Measurements from ENCODE around the gene TLK1. TPM values are rescaled to one million over a fixed set of nuclear protein-coding genes. Genes with fewer than 3 reads are reported as not detected.

TLK1 gene
- total and polyA plus RNA-seq, 9 donors: 15.9 to 77.4 (median 61.7) TPM

- no peak for DNase-seq
- intact Hi-C loops (cut with DNase I): no loop called here
- H3K36me3 ChIP-seq: no peaks in the 10 kb centered on the region
- 94 to 98% (median 94%) methylated on average over 2 of the region's 2 CpGs for WGBS, 3 donors
- H3K9me3 ChIP-seq: no peaks in the 10 kb centered on the region
- no peak overlapping the region for H3K27ac ChIP-seq
- no peaks in the 10 kb centered on the region for H3K27me3 ChIP-seq
- no peak overlapping the region for H3K4me3 ChIP-seq
- TF ChIP-seq CTCF (IDR thresholded peaks at IDR 0.05) (no peak), POLR2A (IDR thresholded peaks at IDR 0.05) (no peak), EP300 (IDR thresholded peaks at IDR 0.05) (no peak)
- peaks cover 3% of the 10 kb centered on the region for H3K4me1 ChIP-seq (ENCODE audit: insufficient read depth)
These were observed 14.6 kb downstream of the TLK1 start for GRCh38 chr2:171146071-171146470.

GRCh38 chr2:171143670-171144062 lies 17.0 kb downstream of the TLK1 start:
- no peaks in the 10 kb centered on the region for H3K9me3 ChIP-seq
- no peak overlapping the region for H3K27ac ChIP-seq
- TF ChIP-seq POLR2A (IDR thresholded peaks at IDR 0.05) (no peak), CTCF (IDR thresholded peaks at IDR 0.05) (no peak), EP300 (IDR thresholded peaks at IDR 0.05) (no peak)
- H3K4me1 ChIP-seq (ENCODE audit: insufficient read depth): no peaks in the 10 kb centered on the region
- no peaks in the 10 kb centered on the region for H3K36me3 ChIP-seq
- intact Hi-C loops (cut with DNase I): no loop called here
- no peak overlapping the region for H3K4me3 ChIP-seq
- no peaks in the 10 kb centered on the region for H3K27me3 ChIP-seq
- DNase-seq: no peak
- 77 to 82% (median 80%) methylated on average over 2 of the region's 2 CpGs for WGBS, 3 donors

GRCh38 chr2:171142398-171142797 lies 18.3 kb downstream of the TLK1 start:
- Histone ChIP-seq H3K36me3 (no peaks in the 10 kb centered on the region), H3K4me1 (ENCODE audit: insufficient read depth) (no peaks in the 10 kb centered on the region), H3K27ac (no peak overlapping the region), H3K4me3 (no peak overlapping the region), H3K27me3 (no peaks in the 10 kb centered on the region), H3K9me3 (no peaks in the 10 kb centered on the region)
- TF ChIP-seq CTCF (IDR thresholded peaks at IDR 0.05) (no peak), POLR2A (IDR thresholded peaks at IDR 0.05) (no peak), EP300 (IDR thresholded peaks at IDR 0.05) (no peak)
- no peak for DNase-seq
- WGBS, 3 donors: 66 to 76% (median 68%) methylated on average over 3 of the region's 3 CpGs
- intact Hi-C loops (cut with DNase I): no loop called here

GRCh38 chr2:171141320-171141719 lies 19.4 kb downstream of the TLK1 start:
- TF ChIP-seq CTCF (IDR thresholded peaks at IDR 0.05) (no peak), EP300 (IDR thresholded peaks at IDR 0.05) (no peak), POLR2A (IDR thresholded peaks at IDR 0.05) (no peak)
- no peaks in the 10 kb centered on the region for H3K9me3 ChIP-seq
- DNase-seq: no peak
- H3K27ac ChIP-seq: no peak overlapping the region
- no peaks in the 10 kb centered on the region for H3K36me3 ChIP-seq
- H3K27me3 ChIP-seq: no peaks in the 10 kb centered on the region
- H3K4me3 ChIP-seq: no peak overlapping the region
- 88 to 99% (median 92%) methylated on average over 1 of the region's 1 CpG for WGBS, 3 donors
- no peaks in the 10 kb centered on the region for H3K4me1 ChIP-seq (ENCODE audit: insufficient read depth)
- intact Hi-C loops (cut with DNase I): no loop called here

- 95 to 97% (median 97%) methylated on average over 9 of the region's 9 CpGs for WGBS, 3 donors
- TF ChIP-seq CTCF (IDR thresholded peaks at IDR 0.05) (no peak), EP300 (IDR thresholded peaks at IDR 0.05) (no peak), POLR2A (IDR thresholded peaks at IDR 0.05) (no peak)
- no peak overlapping the region for H3K27ac ChIP-seq
- H3K36me3 ChIP-seq: no peaks in the 10 kb centered on the region
- no peak overlapping the region for H3K4me3 ChIP-seq
- no peaks in the 10 kb centered on the region for H3K4me1 ChIP-seq (ENCODE audit: insufficient read depth)
- intact Hi-C loops (cut with DNase I): no loop called here
- H3K27me3 ChIP-seq: no peaks in the 10 kb centered on the region
- no peaks in the 10 kb centered on the region for H3K9me3 ChIP-seq
- no peak for DNase-seq
These were observed 20.8 kb downstream of the TLK1 start for GRCh38 chr2:171139860-171140259.
